Measurements from ENCODE around the gene NEUROD1. TPM values are rescaled to one million over a fixed set of nuclear protein-coding genes. Genes with fewer than 3 reads are reported as not detected.

The NEUROD1 gene
- total RNA-seq, 2 donors from 2014 or later: not detected

GRCh38 chr2:181639686-181640085 is 40.6 kb downstream of the NEUROD1 start:
- WGBS: 32% methylated on average over 1 of the region's 1 CpG
- TF ChIP-seq, protein P1, sequence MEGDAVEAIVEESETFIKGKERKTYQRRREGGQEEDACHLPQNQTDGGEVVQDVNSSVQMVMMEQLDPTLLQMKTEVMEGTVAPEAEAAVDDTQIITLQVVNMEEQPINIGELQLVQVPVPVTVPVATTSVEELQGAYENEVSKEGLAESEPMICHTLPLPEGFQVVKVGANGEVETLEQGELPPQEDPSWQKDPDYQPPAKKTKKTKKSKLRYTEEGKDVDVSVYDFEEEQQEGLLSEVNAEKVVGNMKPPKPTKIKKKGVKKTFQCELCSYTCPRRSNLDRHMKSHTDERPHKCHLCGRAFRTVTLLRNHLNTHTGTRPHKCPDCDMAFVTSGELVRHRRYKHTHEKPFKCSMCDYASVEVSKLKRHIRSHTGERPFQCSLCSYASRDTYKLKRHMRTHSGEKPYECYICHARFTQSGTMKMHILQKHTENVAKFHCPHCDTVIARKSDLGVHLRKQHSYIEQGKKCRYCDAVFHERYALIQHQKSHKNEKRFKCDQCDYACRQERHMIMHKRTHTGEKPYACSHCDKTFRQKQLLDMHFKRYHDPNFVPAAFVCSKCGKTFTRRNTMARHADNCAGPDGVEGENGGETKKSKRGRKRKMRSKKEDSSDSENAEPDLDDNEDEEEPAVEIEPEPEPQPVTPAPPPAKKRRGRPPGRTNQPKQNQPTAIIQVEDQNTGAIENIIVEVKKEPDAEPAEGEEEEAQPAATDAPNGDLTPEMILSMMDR (IDR thresholded peaks at IDR 0.05): no peak
- no peak for TF ChIP-seq POLR2A (IDR thresholded peaks at IDR 0.05)
- TF ChIP-seq POLR2AphosphoS5 (IDR thresholded peaks at IDR 0.05): no peak
- H3K36me3 ChIP-seq: no peaks in the 10 kb centered on the region
- no peaks in the 10 kb centered on the region for H3K27me3 ChIP-seq (replicated peaks; ENCODE audit: insufficient read depth)
- DNase-seq (ENCODE audit: low spot score): no peak
- no peak overlapping the region for H3K27ac ChIP-seq
- H3K9me3 ChIP-seq: no peaks in the 10 kb centered on the region
- H3K4me3 ChIP-seq: no peak overlapping the region
- intact Hi-C loops (cut with DNase I): no loop called here
- H3K4me1 ChIP-seq (replicated peaks): no peaks in the 10 kb centered on the region

GRCh38 chr2:181632733-181633401 is 47.5 kb downstream of the NEUROD1 start:
- Histone ChIP-seq H3K9me3 (no peaks in the 10 kb centered on the region), H3K27ac (no peak overlapping the region), H3K27me3 (replicated peaks; ENCODE audit: insufficient read depth) (no peaks in the 10 kb centered on the region), H3K36me3 (no peaks in the 10 kb centered on the region), H3K4me3 (no peak overlapping the region), H3K4me1 (replicated peaks) (no peaks in the 10 kb centered on the region)
- WGBS: 93% methylated on average over 4 of the region's 4 CpGs
- TF ChIP-seq, protein P1 (IDR thresholded peaks at IDR 0.05): no peak
- TF ChIP-seq POLR2A (IDR thresholded peaks at IDR 0.05) (no peak), POLR2AphosphoS5 (IDR thresholded peaks at IDR 0.05) (no peak)
- intact Hi-C loops (cut with DNase I): no loop called here
- no peak for DNase-seq (ENCODE audit: low spot score)

DNA sequence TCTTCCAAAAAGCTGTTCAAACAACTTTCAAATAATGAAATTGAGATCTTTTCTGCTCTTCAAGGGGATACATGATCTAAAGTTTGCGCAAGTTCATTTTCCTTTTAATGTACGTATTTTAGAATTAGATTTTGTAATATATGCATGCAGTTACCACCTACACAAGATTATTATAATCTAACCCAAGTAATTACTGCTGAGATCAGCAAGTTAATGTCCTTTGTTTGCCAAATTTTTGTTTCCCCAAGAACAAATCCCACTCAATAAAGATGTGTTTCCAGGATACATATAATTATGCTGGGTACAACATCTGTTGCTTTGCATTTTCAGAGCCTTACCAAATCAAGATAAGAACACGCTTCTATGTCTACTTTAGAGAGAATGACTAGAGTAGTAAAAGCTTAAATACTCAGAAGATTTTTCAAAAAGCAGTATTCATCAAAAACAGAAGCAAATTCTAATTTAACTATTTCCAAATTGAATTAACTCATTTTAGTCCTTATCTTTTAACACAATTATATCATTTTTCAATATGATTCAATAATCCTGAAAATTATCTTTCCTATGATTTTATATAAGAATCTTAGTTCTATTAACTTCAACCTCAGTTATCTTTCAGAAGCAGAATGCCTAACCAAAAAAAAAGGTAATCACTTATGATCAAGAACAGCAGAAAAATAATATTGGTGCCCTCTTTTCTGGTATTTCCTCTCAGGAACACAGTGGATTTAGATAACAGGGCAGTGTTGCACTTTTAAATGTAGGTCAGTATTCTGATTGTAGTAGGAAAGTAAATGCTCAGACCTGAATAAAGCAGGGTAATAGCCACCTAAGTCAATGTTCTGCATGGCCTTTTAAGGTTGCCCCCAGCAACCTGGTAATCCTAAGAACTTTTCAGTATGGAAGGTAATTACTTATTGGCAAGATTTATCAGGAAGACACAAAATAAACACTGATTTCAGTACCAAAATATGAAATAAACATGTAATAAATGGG is 51.4 kb downstream of the NEUROD1 start:
- 64% methylated on average over 3 of the region's 3 CpGs for WGBS
- no peaks in the 10 kb centered on the region for H3K9me3 ChIP-seq
- no peaks in the 10 kb centered on the region for H3K4me1 ChIP-seq (replicated peaks)
- no peak overlapping the region for H3K27ac ChIP-seq
- intact Hi-C loops (cut with DNase I): no loop called here
- H3K4me3 ChIP-seq: no peak overlapping the region
- DNase-seq (ENCODE audit: low spot score): no peak
- TF ChIP-seq POLR2AphosphoS5 (IDR thresholded peaks at IDR 0.05): no peak
- no peak for TF ChIP-seq POLR2A (IDR thresholded peaks at IDR 0.05)
- TF ChIP-seq, protein P1 (IDR thresholded peaks at IDR 0.05): no peak
- H3K36me3 ChIP-seq: no peaks in the 10 kb centered on the region
- H3K27me3 ChIP-seq (replicated peaks; ENCODE audit: insufficient read depth): peaks cover 2% of the 10 kb centered on the region

DNA sequence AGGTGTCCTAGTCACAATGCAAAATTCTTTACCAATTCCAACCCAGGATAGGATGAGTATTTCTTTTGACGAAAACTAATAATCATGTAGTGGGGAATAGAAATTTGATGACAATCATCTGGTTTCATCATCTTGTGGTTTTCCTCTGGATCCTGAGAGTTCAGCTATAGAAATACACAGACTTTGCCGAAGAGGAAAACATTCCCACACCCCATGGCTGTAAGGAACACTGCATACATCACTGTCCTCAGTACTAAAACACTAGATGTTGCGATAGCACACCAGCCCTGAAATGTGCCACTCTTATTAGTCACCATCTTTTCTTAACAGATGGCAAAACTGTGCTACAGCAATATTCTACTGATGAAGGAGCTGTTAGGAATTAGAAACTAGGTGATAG is 52.8 kb downstream of the NEUROD1 start:
- H3K4me1 ChIP-seq (replicated peaks): no peaks in the 10 kb centered on the region
- 80% methylated on average over 3 of the region's 3 CpGs for WGBS
- no peak overlapping the region for H3K27ac ChIP-seq
- TF ChIP-seq POLR2AphosphoS5 (IDR thresholded peaks at IDR 0.05) (no peak), POLR2A (IDR thresholded peaks at IDR 0.05) (no peak)
- TF ChIP-seq, protein P1 (IDR thresholded peaks at IDR 0.05): no peak
- H3K9me3 ChIP-seq: no peaks in the 10 kb centered on the region
- H3K4me3 ChIP-seq: no peak overlapping the region
- DNase-seq (ENCODE audit: low spot score): no peak
- H3K27me3 ChIP-seq (replicated peaks; ENCODE audit: insufficient read depth): peaks cover 2% of the 10 kb centered on the region
- no peaks in the 10 kb centered on the region for H3K36me3 ChIP-seq
- intact Hi-C loops (cut with DNase I): no loop called here

Measured in prostate gland (tissue), 2 donors.